ENCODE results near the gene SPANXD. TPM values are rescaled to one million over a fixed set of nuclear protein-coding genes. Genes with fewer than 3 reads are reported as not detected.
"Not testable (repeated sequence)": the region's sequence is repeated elsewhere in the genome, so short reads cannot be mapped to it uniquely, and the experiment has no call there.

Gene SPANXD, protein sequence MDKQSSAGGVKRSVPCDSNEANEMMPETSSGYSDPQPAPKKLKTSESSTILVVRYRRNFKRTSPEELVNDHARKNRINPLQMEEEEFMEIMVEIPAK
- not detected for total RNA-seq
- polyA plus RNA-seq (2013, experiment 1 of 2), result not detected
- not detected for polyA plus RNA-seq (2013, experiment 2 of 2)
- long read RNA-seq, experiment 1, result 0 reads
- long read RNA-seq, experiment 2, result 0 reads
- long read RNA-seq, experiment 3, result 0 reads
- long read RNA-seq, experiment 4, result 0 reads

GRCh38 chrX:141698639-141699038, at the start of gene SPANXD:
TSS of gene SPANXD (minus strand) at chrX:141698739. CDS start at chrX:141698405, 334 bp downstream.
- H3K9ac ChIP-seq (ENCODE audit: extremely low read depth, low read length, poor library complexity, severe bottlenecking); H3K36me3 Mint-ChIP-seq (ENCODE audit: low read depth); DNase-seq; H3K4me3 Mint-ChIP-seq; H3K4me3 ChIP-seq (ENCODE audit: low read length); H3K27ac ChIP-seq (ENCODE audit: low read depth, low read length); H3K27me3 ChIP-seq (ENCODE audit: control insufficient read depth, insufficient read depth, low read length, poor library complexity, severe bottlenecking); H3K27ac Mint-ChIP-seq; H3K27me3 Mint-ChIP-seq (ENCODE audit: insufficient read depth); H3K9me3 ChIP-seq (ENCODE audit: control insufficient read depth, low read length); H3K4me1 Mint-ChIP-seq; H3K36me3 ChIP-seq (ENCODE audit: control insufficient read depth, insufficient read depth, low read length); H3K4me1 ChIP-seq (ENCODE audit: control insufficient read depth, insufficient read depth, low read length): not testable (repeated sequence)
- H3K9me3 Mint-ChIP-seq, result peaks cover 27% of the 10 kb centered on the region
- no CpG with 5 or more reads among the region's 8 CpGs for WGBS, 2 experiments (ENCODE audit: insufficient coverage in 1 of 2, insufficient read length in 1 of 2)

DNA sequence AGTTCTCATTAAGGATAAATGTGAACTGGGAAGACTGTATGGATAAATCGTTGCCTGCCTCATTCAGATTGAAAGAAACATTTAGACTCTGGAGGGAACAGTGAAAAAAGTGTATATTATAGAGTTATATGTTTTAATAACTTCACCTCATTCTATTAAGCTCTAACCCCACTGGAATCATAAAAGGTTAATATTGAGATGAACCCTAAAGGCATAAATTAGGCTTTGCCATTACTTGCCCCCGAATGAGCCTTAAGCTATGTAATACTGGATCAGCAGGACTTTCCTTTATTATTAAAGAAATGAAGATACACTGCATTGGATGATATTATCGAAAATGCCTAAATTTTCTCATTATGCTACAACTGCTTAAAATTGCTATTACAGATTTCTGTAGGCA, 44.1 kb upstream of the SPANXD start:
- Mint-ChIP-seq H3K4me1 (no peaks in the 10 kb centered on the region), H3K27me3 (ENCODE audit: insufficient read depth) (no peaks in the 10 kb centered on the region), H3K9me3 (peaks cover 37% of the 10 kb centered on the region), H3K27ac (no peak overlapping the region), H3K4me3 (no peak overlapping the region), H3K36me3 (ENCODE audit: low read depth) (no peaks in the 10 kb centered on the region)
- Histone ChIP-seq H3K4me3 (ENCODE audit: low read length) (no peak overlapping the region), H3K27me3 (ENCODE audit: control insufficient read depth, insufficient read depth, low read length, poor library complexity, severe bottlenecking) (no peaks in the 10 kb centered on the region), H3K27ac (ENCODE audit: low read depth, low read length) (no peak overlapping the region), H3K4me1 (ENCODE audit: control insufficient read depth, insufficient read depth, low read length) (no peaks in the 10 kb centered on the region), H3K9me3 (ENCODE audit: control insufficient read depth, low read length) (no peaks in the 10 kb centered on the region), H3K36me3 (ENCODE audit: control insufficient read depth, insufficient read depth, low read length) (no peaks in the 10 kb centered on the region), H3K9ac (ENCODE audit: extremely low read depth, low read length, poor library complexity, severe bottlenecking) (no peak overlapping the region)
- no peak for TF ChIP-seq CTCF (conservative IDR thresholded peaks at IDR 0.05)
- 100% methylated on average over 2 of the region's 3 CpGs; no CpG with 5 or more reads in 1 of the 2 experiments for WGBS, 2 experiments (ENCODE audit: insufficient coverage in 1 of 2, insufficient read length in 1 of 2)
- no peak for DNase-seq

DNA sequence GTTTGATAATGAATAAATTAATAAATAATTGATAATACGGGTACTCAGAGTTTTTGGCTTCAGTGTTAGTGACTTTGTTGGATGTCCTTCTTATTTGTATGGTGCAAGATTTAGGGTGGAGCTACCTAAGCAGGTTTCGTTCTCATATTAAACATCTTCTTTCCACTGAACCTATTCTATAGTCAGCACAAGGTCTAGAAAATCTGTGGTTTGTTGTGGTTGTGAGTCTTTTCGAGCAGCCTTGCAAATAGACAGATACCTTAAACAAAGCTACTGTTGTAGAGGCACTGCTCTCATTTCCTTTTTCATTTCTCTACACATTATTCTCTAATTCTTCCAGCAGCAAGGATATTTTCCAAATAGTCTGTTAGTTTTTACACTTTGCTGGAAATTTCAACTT, 38.1 kb upstream of the SPANXD start:
- Histone ChIP-seq H3K27ac (ENCODE audit: low read depth, low read length) (no peak overlapping the region), H3K9ac (ENCODE audit: extremely low read depth, low read length, poor library complexity, severe bottlenecking) (no peak overlapping the region), H3K4me1 (ENCODE audit: control insufficient read depth, insufficient read depth, low read length) (no peaks in the 10 kb centered on the region), H3K9me3 (ENCODE audit: control insufficient read depth, low read length) (no peaks in the 10 kb centered on the region), H3K27me3 (ENCODE audit: control insufficient read depth, insufficient read depth, low read length, poor library complexity, severe bottlenecking) (no peaks in the 10 kb centered on the region), H3K4me3 (ENCODE audit: low read length) (no peak overlapping the region), H3K36me3 (ENCODE audit: control insufficient read depth, insufficient read depth, low read length) (no peaks in the 10 kb centered on the region)
- no peak for TF ChIP-seq CTCF (conservative IDR thresholded peaks at IDR 0.05)
- H3K9me3 Mint-ChIP-seq, result peaks cover 27% of the 10 kb centered on the region
- no peaks in the 10 kb centered on the region for H3K4me1 Mint-ChIP-seq
- H3K4me3 Mint-ChIP-seq, result no peak overlapping the region
- WGBS, 2 experiments (ENCODE audit: insufficient coverage in 1 of 2, insufficient read length in 1 of 2), result no CpG with 5 or more reads among the region's 3 CpGs
- DNase-seq, result no peak
- no peaks in the 10 kb centered on the region for H3K36me3 Mint-ChIP-seq (ENCODE audit: low read depth)
- no peak overlapping the region for H3K27ac Mint-ChIP-seq
- no peaks in the 10 kb centered on the region for H3K27me3 Mint-ChIP-seq (ENCODE audit: insufficient read depth)

DNA sequence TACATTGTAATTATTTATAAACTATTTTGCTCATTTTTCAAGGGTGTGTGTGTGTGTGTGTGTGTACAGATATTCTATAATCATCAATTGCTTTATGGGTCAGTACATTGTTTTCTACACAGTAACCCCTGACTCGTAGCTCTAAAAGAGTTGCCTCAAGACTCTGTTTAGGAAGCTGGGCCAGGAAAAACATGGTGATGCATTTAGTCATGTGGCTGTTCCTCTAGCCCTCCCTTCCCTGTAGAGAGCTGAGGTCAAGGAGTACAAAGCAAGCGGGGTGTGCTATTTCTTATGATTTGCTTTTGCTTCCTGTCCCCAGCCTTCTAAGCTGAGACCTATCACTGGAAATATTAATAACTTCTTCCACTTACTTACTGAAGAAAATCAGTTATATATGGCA, 34.8 kb upstream of the SPANXD start:
- H3K36me3 ChIP-seq (ENCODE audit: control insufficient read depth, insufficient read depth, low read length), result no peaks in the 10 kb centered on the region
- WGBS, 2 experiments (ENCODE audit: insufficient coverage in 1 of 2, insufficient read length in 1 of 2), result 96% methylated on average over 2 of the region's 2 CpGs; no CpG with 5 or more reads in 1 of the 2 experiments
- no peaks in the 10 kb centered on the region for H3K4me1 ChIP-seq (ENCODE audit: control insufficient read depth, insufficient read depth, low read length)
- H3K9me3 Mint-ChIP-seq, result peaks cover 24% of the 10 kb centered on the region
- H3K27me3 Mint-ChIP-seq (ENCODE audit: insufficient read depth), result no peaks in the 10 kb centered on the region
- H3K27ac ChIP-seq (ENCODE audit: low read depth, low read length), result no peak overlapping the region
- no peak overlapping the region for H3K27ac Mint-ChIP-seq
- no peak overlapping the region for H3K4me3 ChIP-seq (ENCODE audit: low read length)
- DNase-seq, result no peak
- no peaks in the 10 kb centered on the region for H3K36me3 Mint-ChIP-seq (ENCODE audit: low read depth)
- H3K4me1 Mint-ChIP-seq, result no peaks in the 10 kb centered on the region
- H3K9me3 ChIP-seq (ENCODE audit: control insufficient read depth, low read length), result no peaks in the 10 kb centered on the region
- no peaks in the 10 kb centered on the region for H3K27me3 ChIP-seq (ENCODE audit: control insufficient read depth, insufficient read depth, low read length, poor library complexity, severe bottlenecking)
- no peak for TF ChIP-seq CTCF (conservative IDR thresholded peaks at IDR 0.05)
- no peak overlapping the region for H3K9ac ChIP-seq (ENCODE audit: extremely low read depth, low read length, poor library complexity, severe bottlenecking)
- no peak overlapping the region for H3K4me3 Mint-ChIP-seq

All from endodermal cell (in vitro differentiated cells).